Activated CD8-positive, alpha-beta memory T cell treated with anti-CD3 and anti-CD28 coated beads for 1 hour (primary cell): ENCODE results near the gene STUB1.

Source experiments
- DNase-seq, 2 donors: peaks; one replicate each; pipeline ENCODE4 v3.0.0-alpha.2; 2020; ENCODE audit warnings: low read depth in 1 of 2; ENCODE audit errors: extremely low read depth in 1 of 2

The STUB1 gene

DNA sequence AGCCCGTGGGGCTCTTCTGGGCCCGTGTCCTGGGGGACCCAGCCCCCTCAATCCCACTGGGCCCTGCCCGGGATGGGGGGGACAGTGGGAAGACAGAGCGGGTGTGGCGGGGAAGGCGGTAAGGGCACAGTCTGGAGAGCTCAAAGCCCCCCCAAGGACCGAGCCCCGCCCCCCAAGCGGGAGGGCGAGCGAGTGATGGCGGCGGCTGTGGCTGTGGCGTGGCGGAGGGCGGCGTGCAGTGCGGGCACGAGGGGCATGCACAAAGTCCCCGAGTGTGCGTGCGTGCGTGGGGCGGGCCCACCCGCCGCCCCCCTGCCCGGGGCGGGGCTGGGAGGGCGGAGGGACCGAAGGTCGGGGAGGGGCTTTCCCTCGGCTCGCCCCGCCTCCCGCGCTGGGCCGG lies 13.6 kb downstream of the STUB1 start:
- DNase-seq = no peak

GRCh38 chr16:694187-694862 lies 14.1 kb downstream of the STUB1 start:
- DNase-seq = no peak

DNA sequence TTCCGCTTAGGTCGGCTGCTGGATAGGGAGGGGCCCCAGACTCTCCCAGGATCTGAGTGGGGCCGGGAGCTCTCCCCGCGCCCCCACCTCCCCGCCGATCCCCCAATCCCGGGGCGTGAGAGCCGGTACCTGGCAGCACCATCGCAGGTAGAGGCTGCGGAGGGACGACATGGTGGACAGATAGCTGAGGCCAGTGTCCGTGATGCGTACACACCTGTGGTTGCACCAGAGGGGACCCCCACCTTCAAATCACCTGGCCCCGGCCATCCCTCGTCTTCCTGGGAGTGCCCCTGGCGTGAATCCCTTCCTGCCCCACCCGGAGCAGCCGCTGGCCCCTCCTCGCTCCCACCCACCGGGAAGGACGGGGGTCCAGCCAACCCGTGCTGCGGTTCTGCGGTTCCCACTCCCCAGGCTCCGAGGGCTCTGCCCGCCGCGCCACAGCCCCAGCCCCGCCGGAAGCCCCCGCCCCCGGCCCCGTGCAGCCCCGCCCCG lies 14.7 kb downstream of the STUB1 start:
- DNase-seq = no peak

DNA sequence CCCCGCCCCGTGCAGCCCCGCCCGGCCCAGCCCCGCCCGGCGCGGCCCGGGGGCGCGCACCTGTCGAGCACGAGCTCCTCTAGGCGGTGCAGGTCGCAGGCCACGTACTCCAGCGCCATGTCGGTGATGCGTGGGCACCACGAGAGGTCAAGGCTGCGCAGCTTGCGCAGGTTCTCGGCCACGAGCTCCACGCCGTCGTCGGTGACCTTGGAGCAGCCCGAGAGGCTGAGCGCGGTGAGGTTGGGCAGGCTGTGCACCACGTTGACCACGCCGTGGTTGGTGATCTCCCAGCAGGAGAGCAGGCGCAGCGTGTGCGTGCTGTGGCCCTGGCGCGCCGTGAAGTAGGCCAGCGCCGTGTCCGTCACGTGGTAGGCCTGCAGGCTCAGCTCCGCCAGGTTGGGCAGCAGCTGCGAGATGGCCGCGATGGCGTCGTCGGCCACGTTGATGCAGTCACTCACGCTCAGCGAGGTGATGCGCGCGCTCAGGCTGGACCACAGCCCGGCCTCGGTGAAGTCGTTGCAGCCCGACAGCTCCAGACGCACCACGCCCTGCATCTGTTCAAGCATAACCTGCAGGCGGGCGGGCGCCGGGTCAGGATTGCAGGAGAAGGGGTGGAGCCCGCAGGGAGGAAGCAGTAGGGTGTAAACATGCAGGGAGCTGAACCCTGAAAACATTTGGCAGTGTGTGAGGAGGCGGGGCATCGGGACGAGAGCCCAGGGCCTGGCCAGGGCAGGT lies 15.3 kb downstream of the STUB1 start:
- peak in 1 of 2 donors; percentile 52 for DNase-seq

DNA sequence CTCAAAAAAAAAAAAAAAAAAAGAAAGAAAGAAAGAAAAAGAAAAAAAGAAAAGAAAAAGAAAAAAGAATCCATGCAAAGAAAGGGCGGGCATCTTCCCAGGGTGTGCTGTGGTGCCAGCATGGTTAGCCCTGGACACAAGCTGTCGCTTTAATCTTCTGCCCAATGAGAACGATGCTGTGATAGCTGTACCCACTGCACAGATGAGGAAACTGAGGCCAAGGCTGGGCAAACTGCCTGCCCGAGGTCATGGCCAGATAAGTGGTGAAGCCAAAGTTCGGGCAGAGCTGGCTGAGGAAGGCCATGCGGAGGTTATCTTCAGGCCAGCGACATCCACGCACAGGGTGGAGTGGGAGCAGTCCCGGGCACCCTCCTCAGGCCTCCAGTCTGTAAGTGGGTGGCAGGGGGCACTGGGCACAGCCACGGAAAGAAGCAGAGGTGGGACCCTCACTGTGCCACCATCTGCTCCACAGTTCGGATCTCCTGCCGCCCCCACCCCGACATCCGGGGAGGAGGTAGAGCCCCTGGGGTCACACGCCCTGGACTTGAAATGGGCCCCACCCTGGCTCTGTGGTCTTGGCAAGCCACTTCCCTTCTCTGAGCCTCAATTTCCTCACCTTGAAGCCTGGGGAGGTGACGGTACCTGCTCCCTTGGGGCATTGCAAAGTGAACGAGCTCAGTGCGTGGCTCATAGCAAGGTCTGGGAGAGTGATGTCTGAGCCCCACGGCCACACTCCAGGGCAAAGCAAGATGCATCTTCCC lies 18.9 kb downstream of the STUB1 start:
- no peak for DNase-seq

- DNase-seq = peak in 1 of 2 donors; percentile 41
Measured at GRCh38 chr16:700684-701584, 20.7 kb downstream of the STUB1 start.

GRCh38 chr16:702341-702740 lies 22.1 kb downstream of the STUB1 start:
- DNase-seq = no peak

DNA sequence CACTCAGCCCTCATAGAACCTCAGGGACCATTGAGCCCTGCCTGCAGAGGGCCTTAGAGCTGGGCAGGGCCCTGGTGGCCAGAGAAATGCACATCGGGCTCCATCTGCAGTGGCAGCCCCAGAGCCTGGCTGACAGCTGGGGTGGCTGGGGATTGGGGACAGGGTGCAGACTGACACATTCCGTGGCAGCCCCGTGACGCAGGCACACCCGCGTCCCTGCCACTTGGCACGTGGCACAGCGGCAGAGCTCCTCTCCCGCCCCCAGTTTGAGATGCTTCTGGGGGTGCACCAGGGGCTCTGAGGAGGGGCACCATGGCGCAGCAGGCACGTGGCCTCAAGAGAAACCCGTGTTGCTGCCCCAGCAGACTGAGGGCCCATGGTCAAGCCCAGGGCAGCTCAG lies 23.2 kb downstream of the STUB1 start:
- DNase-seq = no peak

DNA sequence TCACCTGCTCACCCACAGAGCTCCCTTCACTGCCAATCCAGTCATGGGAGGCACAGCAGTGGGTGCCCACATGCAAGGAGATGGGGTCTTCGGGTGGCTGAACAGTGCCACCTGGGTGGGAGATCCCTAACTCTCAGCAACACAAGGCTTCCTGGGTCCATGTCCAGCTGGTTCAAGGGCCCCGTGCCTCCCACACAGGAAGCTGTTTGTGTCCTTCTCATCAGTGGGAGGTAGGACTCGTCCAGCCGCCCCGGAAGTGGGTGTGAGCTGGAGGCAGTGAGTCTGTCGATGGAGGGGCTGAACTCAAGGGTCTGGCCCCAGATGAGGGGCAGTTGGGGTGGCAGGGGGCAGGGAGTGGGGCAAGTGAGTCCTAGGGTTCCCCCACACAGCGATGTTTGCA lies 23.8 kb downstream of the STUB1 start:
- no peak for DNase-seq

- DNase-seq = no peak
Measured at GRCh38 chr16:704552-705380, 24.6 kb downstream of the STUB1 start.

DNA sequence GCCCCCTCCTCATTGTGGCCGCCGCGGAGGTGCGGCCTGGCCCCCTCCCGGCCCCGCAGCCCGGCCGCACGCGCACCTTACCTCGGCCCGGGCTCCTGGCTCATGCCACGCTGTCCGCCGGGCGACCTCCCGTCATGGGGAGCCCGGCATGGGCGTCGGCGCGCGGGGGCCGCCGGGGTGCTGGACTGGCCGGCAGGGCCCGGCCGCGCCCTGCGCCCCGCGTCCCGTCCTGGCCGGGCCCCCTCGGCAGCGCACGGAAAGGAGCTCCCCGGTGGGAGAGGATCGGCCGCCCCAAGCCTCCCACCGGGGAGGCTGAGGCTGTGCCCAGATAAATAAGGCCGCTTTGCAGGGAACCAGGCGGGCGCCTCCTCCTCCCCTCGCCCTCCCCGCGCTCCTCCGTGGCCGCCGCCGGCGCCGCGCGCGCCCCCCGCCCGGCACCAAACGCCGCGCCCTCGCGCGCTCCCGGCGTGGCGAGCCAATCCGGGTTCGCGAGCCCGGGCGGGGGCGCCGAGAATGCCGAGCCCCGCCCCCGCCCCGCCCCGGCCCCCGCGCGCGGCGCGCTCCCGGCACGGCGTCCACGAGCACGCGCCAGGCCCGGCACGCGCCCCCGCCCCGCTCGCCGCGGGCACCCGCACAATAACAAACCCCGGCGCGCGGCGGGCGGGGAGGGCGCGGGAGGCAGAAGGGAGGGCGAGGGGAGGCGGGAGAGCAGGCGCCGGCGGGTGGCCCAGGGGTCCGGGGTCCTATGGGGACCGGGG lies 25.4 kb downstream of the STUB1 start, which contains the start of gene FBXL16:
FBXL16 (minus strand) TSS at position 371 of the 758 bp plus-strand sequence. CDS start 8,396 bp downstream, outside the sequence.
- DNase-seq = no peak

DNA sequence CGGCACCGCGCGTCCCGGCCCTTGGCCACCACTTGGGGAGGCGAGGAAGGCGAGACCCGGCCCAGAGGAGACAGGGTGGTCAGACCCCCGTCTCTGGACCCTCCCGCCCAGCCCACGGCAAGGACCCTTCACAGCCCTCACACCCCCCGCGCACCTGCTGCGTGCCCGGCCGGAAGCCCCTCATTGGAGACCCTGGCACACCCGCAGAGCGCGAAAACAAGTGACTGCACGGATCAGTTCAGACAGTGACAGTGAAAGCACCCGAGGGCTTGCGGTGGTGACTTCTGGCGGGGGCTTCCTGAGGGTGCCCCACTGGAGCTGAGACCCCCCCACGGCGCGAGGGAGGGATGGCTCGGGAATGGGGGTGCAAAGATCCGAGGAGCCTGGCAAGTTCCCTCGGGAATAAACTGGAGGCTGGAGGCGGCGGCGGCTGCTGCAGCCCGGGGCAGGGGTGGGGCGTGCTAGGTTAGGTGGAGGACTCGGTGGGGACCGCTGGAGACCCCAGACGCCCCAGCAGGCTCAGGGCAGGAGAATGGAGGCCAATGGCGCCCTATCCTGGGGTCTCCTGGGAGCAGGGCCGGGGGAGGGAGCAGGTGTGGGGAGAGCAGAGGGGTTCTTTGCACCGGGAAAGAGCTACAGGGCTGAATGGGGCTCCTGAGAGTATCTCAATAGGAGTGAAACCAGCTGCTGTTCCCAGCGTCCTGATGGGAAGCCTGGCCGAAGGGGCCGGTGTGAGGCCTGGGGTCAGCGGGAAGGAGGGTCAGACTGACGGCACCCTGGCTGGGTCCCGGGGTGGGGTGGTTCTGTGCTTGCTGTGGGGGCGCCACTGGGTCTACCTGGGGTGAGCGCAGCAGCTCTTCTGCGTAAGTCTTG lies 26.2 kb downstream of the STUB1 start:
- DNase-seq = no peak

DNA sequence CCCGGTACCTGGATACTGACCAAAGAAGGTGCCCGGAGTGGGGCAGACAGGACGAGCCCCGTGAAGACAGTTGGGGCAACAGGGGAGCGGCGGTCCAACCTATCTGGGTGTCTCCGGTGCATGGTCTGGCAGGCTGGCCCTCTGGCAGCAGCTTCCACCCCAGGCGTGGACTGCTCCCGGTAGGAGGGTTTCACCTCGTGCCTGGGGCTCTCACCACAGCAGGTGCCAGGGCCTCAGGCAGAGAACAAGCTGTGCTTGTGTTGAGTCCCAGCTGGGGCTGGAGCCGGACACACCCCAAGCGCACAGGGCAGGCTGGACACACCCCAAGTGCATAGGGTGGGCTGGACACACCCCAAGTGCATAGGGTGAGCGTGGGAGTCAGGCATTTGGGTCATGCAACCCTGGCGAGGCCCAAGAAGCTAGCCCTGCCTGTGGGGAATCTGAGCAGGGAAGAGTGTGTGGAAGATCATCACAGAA lies 26.9 kb downstream of the STUB1 start:
- no peak for DNase-seq

DNA sequence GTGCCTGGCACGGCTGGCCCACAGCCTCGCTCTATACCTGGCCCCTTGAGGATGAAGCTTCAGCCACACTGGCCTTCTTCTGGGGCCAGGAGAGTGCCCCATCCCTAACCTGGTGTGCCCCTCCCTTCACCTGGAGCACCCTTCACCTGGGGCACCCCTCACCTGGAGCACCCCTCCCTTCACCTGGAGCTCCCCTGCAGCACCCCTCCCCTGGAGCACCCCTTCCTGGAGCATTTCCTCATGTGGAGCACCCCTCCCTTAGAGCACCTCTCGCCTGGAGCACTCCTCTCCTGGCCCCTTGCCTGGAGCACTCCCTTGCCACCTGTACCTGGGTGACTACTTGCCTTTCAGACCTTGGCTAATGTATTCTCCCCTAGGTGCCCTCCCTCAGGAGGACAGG lies 27.8 kb downstream of the STUB1 start:
- DNase-seq = no peak

GRCh38 chr16:708959-709358 lies 28.7 kb downstream of the STUB1 start:
- DNase-seq = no peak

GRCh38 chr16:709566-710499 lies 29.6 kb downstream of the STUB1 start:
- DNase-seq = no peak
